ENCODE results near the gene OR2AG2.

DNA sequence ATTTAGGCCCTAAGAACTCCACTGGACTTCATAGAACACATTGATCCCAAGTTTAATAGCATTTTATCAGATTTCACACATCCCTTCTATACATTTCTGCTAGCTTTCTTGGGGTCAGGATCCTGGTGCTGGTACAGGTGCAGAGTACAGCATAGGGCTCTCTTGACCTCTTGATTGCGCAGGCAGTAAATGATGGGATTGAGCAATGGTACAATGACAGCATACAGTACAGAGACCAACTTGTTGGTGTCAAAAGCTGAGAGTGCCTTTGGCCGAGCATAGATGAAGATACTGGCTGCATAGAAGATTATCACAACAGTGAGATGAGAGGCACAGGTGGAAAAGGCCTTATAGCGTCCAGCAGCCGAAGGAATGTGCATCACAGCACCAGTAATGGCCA lies 22.9 kb upstream of the OR2AG2 start:
- no peak for TF ChIP-seq EZH2 (IDR thresholded peaks at IDR 0.05; ENCODE audit: borderline replicate concordance, low read depth, low read length, severe bottlenecking)
- TF ChIP-seq, protein P1, sequence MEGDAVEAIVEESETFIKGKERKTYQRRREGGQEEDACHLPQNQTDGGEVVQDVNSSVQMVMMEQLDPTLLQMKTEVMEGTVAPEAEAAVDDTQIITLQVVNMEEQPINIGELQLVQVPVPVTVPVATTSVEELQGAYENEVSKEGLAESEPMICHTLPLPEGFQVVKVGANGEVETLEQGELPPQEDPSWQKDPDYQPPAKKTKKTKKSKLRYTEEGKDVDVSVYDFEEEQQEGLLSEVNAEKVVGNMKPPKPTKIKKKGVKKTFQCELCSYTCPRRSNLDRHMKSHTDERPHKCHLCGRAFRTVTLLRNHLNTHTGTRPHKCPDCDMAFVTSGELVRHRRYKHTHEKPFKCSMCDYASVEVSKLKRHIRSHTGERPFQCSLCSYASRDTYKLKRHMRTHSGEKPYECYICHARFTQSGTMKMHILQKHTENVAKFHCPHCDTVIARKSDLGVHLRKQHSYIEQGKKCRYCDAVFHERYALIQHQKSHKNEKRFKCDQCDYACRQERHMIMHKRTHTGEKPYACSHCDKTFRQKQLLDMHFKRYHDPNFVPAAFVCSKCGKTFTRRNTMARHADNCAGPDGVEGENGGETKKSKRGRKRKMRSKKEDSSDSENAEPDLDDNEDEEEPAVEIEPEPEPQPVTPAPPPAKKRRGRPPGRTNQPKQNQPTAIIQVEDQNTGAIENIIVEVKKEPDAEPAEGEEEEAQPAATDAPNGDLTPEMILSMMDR (IDR thresholded peaks at IDR 0.05; ENCODE audit: borderline replicate concordance, extremely low read depth, low read length, poor library complexity, severe bottlenecking), result no peak
